Keratinocyte (primary cell): ENCODE measurements around the gene MDN1. TPM values are rescaled to one million over a fixed set of nuclear protein-coding genes. Genes with fewer than 3 reads are reported as not detected.
A peak's percentile ranks its signal among the peaks of the same experiment; 100 is the strongest.

Experiments used
- DNase-seq: peaks from one replicate; pipeline ENCODE4 v3.0.0-alpha.2; 2011; ENCODE audit warnings: low read depth, missing footprints, low spot score
- FAIRE-seq: peaks from 2 replicates; lab custom pipeline; 2011; peaks lifted over from hg19 to GRCh38; lab: Jason Lieb, UNC
- H2AFZ ChIP-seq: 2 replicates; pipeline ENCODE4 v1.6.0; 2012; ENCODE audit warnings: low read length, control low read depth, inconsistent platforms; ENCODE audit not compliant: control insufficient read depth
- H3K27ac ChIP-seq: 2 replicates; pipeline ENCODE4 v1.5.1; 2011; ENCODE audit warnings: low read length; ENCODE audit not compliant: control insufficient read depth, insufficient read depth
- H3K27me3 ChIP-seq: 3 replicates; pipeline ENCODE4 v1.6.0; 2011; ENCODE audit warnings: low read length; ENCODE audit not compliant: control insufficient read depth, insufficient read depth; ENCODE audit errors: extremely low read depth
- H3K36me3 ChIP-seq, 2 experiments: 2 replicates in 1 of 2; 3 replicates in 1 of 2; pipeline ENCODE4 v1.5.1; 2011; ENCODE audit warnings: low read length in 2 of 2, mild to moderate bottlenecking in 1 of 2; ENCODE audit not compliant: control insufficient read depth in 2 of 2, insufficient read depth in 2 of 2; ENCODE audit errors: extremely low read depth in 1 of 2
- H3K4me1 ChIP-seq: 3 replicates; pipeline ENCODE4 v1.5.1; 2011; ENCODE audit warnings: low read length; ENCODE audit not compliant: control insufficient read depth, insufficient read depth; ENCODE audit errors: extremely low read depth
- H3K4me2 ChIP-seq: 3 replicates; pipeline ENCODE4 v1.6.0; 2011; ENCODE audit warnings: low read depth, low read length; ENCODE audit not compliant: control insufficient read depth, insufficient read depth; ENCODE audit errors: extremely low read depth
- H3K4me3 ChIP-seq, 3 experiments: fragments of 200-600 bp in 1 of 3; sonication (generic) in 1 of 3; 2 replicates in 2 of 3; 3 replicates in 1 of 3; pipeline ENCODE4 v1.5.1; 2011 to 2016; ENCODE audit warnings: low read length in 3 of 3, mild to moderate bottlenecking in 3 of 3, control low read depth in 2 of 3, inconsistent platforms in 1 of 3, low read depth in 1 of 3, mixed read lengths in 1 of 3, mixed run types in 1 of 3, moderate library complexity in 1 of 3; ENCODE audit not compliant: control insufficient read depth in 2 of 3, insufficient read depth in 2 of 3; ENCODE audit errors: extremely low read depth in 1 of 3
- H3K79me2 ChIP-seq: 2 replicates; pipeline ENCODE4 v1.6.0; 2012; ENCODE audit warnings: low read length; ENCODE audit not compliant: control insufficient read depth, insufficient read depth
- H3K9ac ChIP-seq: 3 replicates; pipeline ENCODE4 v1.6.0; 2011; ENCODE audit warnings: low read length; ENCODE audit not compliant: control insufficient read depth, insufficient read depth; ENCODE audit errors: extremely low read depth
- H3K9me1 ChIP-seq: 3 replicates; pipeline ENCODE4 v1.6.0; 2011; ENCODE audit warnings: low read length; ENCODE audit not compliant: control insufficient read depth, insufficient read depth; ENCODE audit errors: extremely low read depth
- H3K9me3 ChIP-seq: 2 replicates; pipeline ENCODE4 v1.5.1; 2012; ENCODE audit warnings: low read depth, low read length; ENCODE audit not compliant: control insufficient read depth
- H4K20me1 ChIP-seq: 3 replicates; pipeline ENCODE4 v1.6.0; 2011; ENCODE audit warnings: low read length; ENCODE audit not compliant: control insufficient read depth, insufficient read depth; ENCODE audit errors: extremely low read depth
- CTCF ChIP-seq, 3 experiments: IDR thresholded peaks in 1 of 3; conservative IDR thresholded peaks in 1 of 3; optimal IDR thresholded peaks in 1 of 3; 2 replicates in 2 of 3; 3 replicates in 1 of 3; pipeline versions ENCODE3 to v1.5.1; 2011; ENCODE audit warnings: low read length in 3 of 3, mild to moderate bottlenecking in 3 of 3, moderate library complexity in 2 of 3, control low read depth in 1 of 3, inconsistent platforms in 1 of 3; ENCODE audit not compliant: insufficient read depth in 2 of 3; ENCODE audit errors: extremely low read depth in 1 of 3
- EZH2 ChIP-seq: IDR thresholded peaks from one replicate; pipeline ENCODE4 v1.6.1; 2012; ENCODE audit warnings: inconsistent platforms, mild to moderate bottlenecking, low read length, moderate library complexity
- dilution Hi-C: fragments of 300-500 bp; cut with MboI; formaldehyde crosslinking; loops from one replicate; pipeline ENCODE4 v1.7.0; 2020; ENCODE audit warnings: low sequenced_read_pairs; ENCODE audit not compliant: extremely low pct_ligation_motif_present
- polyA plus RNA-seq, 5 experiments: library from polyadenylated mRNA; depleted of rRNA in 3 of 5; stranded (reverse) in 3 of 5; stranded (forward) in 1 of 5; unstranded in 1 of 5; fragments of >200 nt; gene quantifications; 1 replicate in 1 of 5; 2 replicates in 3 of 5; 3 replicates in 1 of 5; pipeline versions ENCODE4 v1.2.1 to v1.2.3, GENCODE V29; 2011 to 2012; ENCODE audit warnings: missing spikeins in 2 of 5, low read depth in 1 of 5, low replicate concordance in 1 of 5

MDN1 gene
- polyA plus RNA-seq, 1 donor (not counting 4 experiments of a cell fraction or from before 2014, with no cell fraction given) = 16.0 TPM

GRCh38 chr6:89745096-89745495 is 74.5 kb downstream of the MDN1 start:
- Histone ChIP-seq H3K9me1 (no peaks in the 10 kb centered on the region), H3K36me3 (peaks cover 9 to 22% of the 10 kb centered on the region in 2 experiments), H2AFZ (no peak overlapping the region), H3K9ac (no peak overlapping the region), H4K20me1 (no peaks in the 10 kb centered on the region), H3K79me2 (no peaks in the 10 kb centered on the region), H3K27me3 (no peaks in the 10 kb centered on the region), H3K27ac (peak overlapping the region; percentile 17), H3K4me3 (no peak overlapping the region), H3K4me1 (peaks cover 5% of the 10 kb centered on the region), H3K9me3 (no peaks in the 10 kb centered on the region), H3K4me2 (no peak overlapping the region)
- FAIRE-seq = no peak
- DNase-seq = no peak
- TF ChIP-seq EZH2 = no peak
- TF ChIP-seq CTCF (optimal IDR thresholded peaks at IDR 0.05 in 1 of 3, IDR thresholded peaks at IDR 0.05 in 1 of 3, conservative IDR thresholded peaks at IDR 0.05 in 1 of 3; ENCODE audit: extremely low read depth in 1 of 3, insufficient read depth in 2 of 3, low read length in 3 of 3) = no peak
- dilution Hi-C loops = no loop called here

- FAIRE-seq (no peak), DNase-seq (no peak)
- Histone ChIP-seq H3K9ac (no peak overlapping the region), H3K36me3 (peaks cover 19 to 23% of the 10 kb centered on the region in 2 experiments), H3K9me1 (no peaks in the 10 kb centered on the region), H3K9me3 (no peaks in the 10 kb centered on the region), H3K4me2 (no peak overlapping the region), H3K27ac (no peak overlapping the region), H3K4me1 (no peaks in the 10 kb centered on the region), H2AFZ (no peak overlapping the region), H3K4me3 (no peak overlapping the region), H3K27me3 (no peaks in the 10 kb centered on the region), H4K20me1 (no peaks in the 10 kb centered on the region), H3K79me2 (no peaks in the 10 kb centered on the region)
- dilution Hi-C loops = no loop called here
- TF ChIP-seq CTCF (optimal IDR thresholded peaks at IDR 0.05 in 1 of 3, IDR thresholded peaks at IDR 0.05 in 1 of 3, conservative IDR thresholded peaks at IDR 0.05 in 1 of 3; ENCODE audit: extremely low read depth in 1 of 3, insufficient read depth in 2 of 3, low read length in 3 of 3) (no peak), EZH2 (no peak)
Observed at GRCh38 chr6:89736893-89737292, 82.7 kb downstream of the MDN1 start.
